Measurements from ENCODE around the gene SHISAL1.

GRCh38 chr22:44357296-44357965 is 44.7 kb upstream of the SHISAL1 start:
- TF ChIP-seq CTCF (IDR thresholded peaks at IDR 0.05): no peak
- TF ChIP-seq EZH2 (IDR thresholded peaks at IDR 0.05; ENCODE audit: borderline replicate concordance, insufficient read depth, low read depth, low read length, poor library complexity, severe bottlenecking): no peak
